ENCODE results near the gene TRMT1. TPM values are rescaled to one million over a fixed set of nuclear protein-coding genes. Genes with fewer than 3 reads are reported as not detected.
"Not testable (repeated sequence)": the region's sequence is repeated elsewhere in the genome, so short reads cannot be mapped to it uniquely, and the experiment has no call there.

The TRMT1 gene
- polyA plus RNA-seq (ENCODE audit: insufficient read length): 42.0 TPM
- long read RNA-seq, donor 1, partial matches to known transcripts: 0 of 5 reads
- long read RNA-seq, donor 1, other reads (novel, unspliced or antisense): 0 of 5 reads
- long read RNA-seq, donor 2, partial matches to known transcripts: 0 of 3 reads
- long read RNA-seq, donor 2, other reads (novel, unspliced or antisense): 0 of 3 reads
- long read RNA-seq, donor 3, partial matches to known transcripts: 8 of 9 reads
- long read RNA-seq, donor 3, other reads (novel, unspliced or antisense): 0 of 9 reads
- long read RNA-seq, donor 4: 0 reads
- long read RNA-seq, donor 5, partial matches to known transcripts: 12 of 18 reads
- long read RNA-seq, donor 5, other reads (novel, unspliced or antisense): 5 of 18 reads
- long read RNA-seq, donor 6, partial matches to known transcripts: 87 of 93 reads
- long read RNA-seq, donor 6, other reads (novel, unspliced or antisense): 0 of 93 reads
- long read RNA-seq, donor 7, transcript TRMT1-202 (17 exons, 2,142 nt): major isoform, 6 of 28 reads
- long read RNA-seq, donor 7, partial matches to known transcripts: 6 of 28 reads
- long read RNA-seq, donor 7, other reads (novel, unspliced or antisense): 12 of 28 reads
- long read RNA-seq, donor 8: 0 reads

DNA sequence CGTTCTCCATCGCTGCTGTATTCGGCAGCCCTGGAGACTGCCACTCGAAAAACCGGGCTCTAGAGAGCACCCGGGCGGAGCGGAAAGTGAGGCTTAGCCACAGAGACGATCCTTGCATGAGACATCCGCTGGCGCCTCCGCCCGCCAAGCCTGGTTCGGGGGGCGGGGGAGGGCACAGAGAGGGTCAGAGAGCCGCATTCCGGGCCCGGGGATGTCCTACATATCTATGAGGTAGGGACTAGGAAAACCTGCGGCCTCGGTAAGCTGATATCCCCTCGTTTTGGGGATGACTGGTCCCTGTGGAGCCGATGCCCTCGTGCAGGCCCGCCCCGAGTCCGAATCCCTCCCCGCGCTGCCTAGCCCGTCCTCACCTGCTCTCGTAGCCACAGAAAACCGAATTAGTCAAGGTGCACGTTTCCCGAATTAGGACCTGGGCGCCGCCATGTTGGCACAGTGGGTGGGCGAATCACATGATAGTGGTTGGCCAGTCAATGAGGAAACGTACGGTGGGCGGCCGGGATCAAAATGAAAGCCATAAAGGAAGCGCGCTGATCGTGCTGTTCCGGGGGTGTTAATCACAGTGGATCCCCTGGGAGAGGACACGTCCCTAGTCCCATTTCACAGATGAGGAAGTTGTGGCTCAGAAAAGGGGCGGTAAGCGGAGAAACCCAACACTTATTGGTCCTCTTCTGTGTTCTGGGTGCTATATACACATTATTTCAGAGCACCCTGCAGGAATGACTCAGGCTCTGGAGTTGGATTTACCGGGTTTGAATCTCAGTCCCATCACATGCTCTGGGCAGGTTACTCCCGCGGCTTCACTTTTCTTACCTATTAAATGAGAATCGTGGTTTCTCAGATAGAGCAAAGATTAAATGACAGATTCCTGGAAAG lies at the start of gene TRMT1:
TSS of gene TRMT1 (minus strand) at position 459 of the 894 bp plus-strand sequence. CDS start at position 118, 341 bp downstream.
- DNase-seq: peak; percentile 94

DNA sequence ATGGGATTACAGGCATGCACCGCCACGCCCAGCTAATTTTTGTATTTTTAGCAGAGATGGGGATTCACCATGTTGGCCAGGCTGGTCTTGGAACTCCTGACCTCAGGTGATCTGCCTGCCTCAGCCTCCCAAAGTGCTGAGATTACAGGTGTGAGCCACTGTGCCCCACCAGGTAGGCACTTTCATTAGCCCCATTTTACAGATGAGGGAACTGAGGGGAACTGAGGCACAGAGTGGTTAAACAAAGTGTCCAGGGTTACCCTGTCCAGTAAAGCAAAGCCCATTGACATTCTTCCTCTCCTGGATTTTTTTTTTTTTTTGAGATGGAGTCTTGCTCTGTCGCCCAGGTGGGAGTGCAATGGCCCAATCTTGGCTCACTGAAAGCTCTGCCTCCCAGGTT lies 49.6 kb upstream of the TRMT1 start:
- not testable (repeated sequence) for DNase-seq

- no peak for DNase-seq
Measured at GRCh38 chr19:13165162-13165997, 48.8 kb upstream of the TRMT1 start.

DNA sequence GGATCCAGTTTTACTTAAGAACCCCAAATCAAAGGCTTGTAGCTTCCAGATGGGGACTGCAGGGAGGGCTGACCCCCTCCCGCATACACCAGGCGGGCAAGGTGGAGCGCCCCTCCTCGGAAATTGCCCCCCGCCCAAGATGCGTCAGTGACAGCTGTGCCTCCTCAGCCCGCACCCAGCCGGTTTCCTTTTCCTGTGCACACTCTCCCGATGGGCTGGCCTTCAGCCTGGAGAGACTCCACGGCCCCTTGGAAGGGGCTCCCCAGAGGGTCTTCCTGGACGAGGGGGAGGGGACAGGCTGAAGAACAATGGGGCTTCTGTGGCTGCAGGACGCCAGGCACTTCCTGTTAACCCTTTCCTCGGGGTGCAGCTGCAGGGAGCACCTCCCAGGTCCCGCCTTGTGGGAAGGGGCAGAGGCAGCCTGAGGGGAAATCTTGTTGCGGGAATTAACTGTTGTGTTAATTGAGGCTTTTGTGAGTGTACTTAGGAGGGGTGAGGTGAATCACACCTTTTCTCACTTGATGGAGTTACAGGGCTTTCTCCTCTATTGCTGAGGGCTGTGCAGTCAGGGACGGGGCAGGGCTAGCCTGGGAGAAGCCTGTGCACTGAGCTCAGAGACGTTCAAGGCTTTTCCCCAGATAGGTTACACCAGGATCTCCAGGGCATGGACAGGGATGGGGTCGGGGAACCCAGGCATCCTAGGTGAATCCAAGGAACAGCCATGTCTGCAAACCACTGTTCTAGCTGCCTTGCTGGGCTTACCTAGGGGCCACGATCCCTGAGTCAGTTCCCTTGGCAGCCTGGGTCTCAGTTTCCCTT lies 48.0 kb upstream of the TRMT1 start:
- DNase-seq: peak; percentile 88

- DNase-seq: peak; percentile 82
Measured at GRCh38 chr19:13163609-13164342, 47.2 kb upstream of the TRMT1 start.

DNA sequence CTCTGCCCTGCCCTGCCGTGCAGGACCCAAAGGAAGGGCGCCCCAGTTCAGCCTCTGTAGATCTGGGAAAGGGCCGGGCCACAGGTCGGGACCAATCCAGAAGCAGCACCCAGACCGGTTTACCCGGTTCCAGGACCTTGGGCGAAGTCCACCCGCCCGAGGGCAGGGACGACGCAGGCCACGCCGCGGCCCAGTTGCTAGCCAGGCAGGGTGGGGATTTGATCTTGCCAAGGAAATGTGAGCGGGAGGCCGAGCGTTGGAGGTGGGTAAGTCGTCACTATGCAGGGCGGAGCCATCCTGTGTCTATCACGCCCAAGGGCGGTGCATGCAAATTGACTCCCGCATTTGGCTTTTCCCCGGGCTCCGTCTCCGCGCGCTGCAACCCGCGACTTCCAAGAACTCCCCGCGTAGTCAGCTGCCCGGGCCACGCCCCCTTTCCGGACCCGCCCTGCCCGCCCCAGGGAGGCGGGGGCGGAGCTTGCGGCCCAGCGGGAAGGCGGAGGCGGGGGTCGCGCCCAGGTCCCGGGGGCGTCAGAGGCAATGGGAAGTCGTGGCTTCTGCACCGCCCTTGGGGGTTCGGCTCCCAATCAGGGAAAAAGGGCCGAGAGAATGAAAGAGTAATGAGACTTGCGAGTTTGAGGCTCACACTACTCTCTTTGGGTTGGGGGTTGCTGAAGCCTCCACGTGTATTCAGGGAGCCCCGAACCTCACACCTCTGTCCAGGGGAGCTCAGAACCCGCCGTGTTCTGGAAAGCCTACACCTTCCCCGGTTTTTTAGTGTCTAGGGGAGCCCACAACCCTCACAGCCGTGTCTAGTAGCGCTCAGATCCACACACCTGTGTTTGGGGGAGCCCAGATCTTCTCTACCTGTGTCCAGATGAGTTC lies 46.4 kb upstream of the TRMT1 start:
- DNase-seq: peak; percentile 97

GRCh38 chr19:13160557-13160956 lies 44.0 kb upstream of the TRMT1 start:
- DNase-seq: no peak

DNA sequence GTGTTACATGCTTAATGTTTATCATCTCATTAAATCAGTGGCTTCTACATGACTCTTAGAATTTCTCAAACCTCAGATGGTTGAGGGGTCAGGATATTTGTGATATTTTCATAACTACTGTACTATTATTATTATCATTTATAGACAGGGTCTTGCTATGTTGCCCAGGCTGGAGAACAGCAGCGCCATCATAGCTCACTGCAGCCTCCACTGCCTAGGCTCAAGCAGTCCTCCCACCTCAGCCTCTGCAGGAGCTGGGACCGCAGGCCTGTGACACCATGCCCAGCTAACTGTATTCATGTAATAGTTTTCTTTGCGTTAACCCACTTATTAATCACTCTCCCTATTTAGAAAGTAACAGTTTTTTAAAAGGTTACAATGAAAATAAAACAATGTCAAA lies 43.2 kb upstream of the TRMT1 start:
- DNase-seq: no peak

- peak; percentile 64 for DNase-seq
Measured at GRCh38 chr19:13155472-13156359, 39.2 kb upstream of the TRMT1 start.

GRCh38 chr19:13154911-13155471 lies 38.5 kb upstream of the TRMT1 start:
- DNase-seq: peak; percentile 86

DNA sequence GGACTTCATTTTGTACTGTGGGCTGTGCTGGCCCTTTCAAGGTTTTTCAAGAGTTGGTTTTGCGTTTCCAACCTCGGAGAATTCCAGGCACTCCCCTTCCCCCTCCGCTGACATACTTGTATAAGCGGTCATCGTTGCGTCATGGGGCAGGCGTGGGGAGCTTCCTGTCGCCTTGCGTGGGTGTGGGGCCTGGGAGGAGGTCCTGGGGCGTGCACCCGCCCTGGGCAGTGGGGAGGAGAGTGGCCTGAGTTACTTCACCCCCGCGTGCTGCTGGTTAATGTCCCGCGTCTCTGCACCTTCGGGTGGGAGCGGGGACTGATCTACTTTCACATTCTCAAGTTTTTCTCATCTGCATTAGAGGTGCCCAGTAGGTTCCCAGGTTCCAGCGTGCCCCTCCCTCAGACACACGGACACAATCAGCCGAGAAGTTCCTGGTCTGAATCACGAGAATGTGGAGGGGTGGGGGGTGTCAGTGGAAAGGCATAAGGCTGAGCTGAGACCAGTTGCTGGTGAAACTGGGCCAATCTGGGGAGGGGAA lies 37.8 kb upstream of the TRMT1 start:
- DNase-seq: peak; percentile 84

- no peak for DNase-seq
Measured at GRCh38 chr19:13153569-13154240, 37.2 kb upstream of the TRMT1 start.

DNA sequence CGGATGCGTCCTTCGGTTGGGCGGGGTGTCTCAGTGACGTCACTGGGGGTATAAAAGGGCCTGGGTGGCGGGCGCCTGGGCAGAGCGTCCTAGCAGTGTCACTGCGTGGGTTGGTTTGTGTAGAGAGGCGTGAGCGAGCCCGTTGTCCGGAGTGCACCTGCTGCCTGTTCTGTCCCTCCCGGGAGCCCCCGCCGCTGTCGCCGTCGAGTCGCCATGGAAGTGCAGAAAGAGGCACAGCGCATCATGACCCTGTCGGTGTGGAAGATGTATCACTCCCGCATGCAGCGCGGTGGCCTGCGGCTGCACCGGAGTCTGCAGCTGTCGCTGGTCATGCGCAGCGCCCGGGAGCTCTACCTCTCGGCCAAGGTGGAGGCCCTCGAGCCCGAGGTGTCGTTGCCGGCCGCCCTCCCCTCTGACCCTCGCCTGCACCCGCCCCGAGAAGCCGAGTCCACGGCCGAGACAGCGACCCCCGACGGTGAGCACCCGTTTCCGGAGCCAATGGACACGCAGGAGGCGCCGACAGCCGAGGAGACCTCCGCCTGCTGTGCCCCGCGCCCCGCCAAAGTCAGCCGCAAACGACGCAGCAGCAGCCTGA lies 36.5 kb upstream of the TRMT1 start:
- DNase-seq: peak; percentile 98

DNA sequence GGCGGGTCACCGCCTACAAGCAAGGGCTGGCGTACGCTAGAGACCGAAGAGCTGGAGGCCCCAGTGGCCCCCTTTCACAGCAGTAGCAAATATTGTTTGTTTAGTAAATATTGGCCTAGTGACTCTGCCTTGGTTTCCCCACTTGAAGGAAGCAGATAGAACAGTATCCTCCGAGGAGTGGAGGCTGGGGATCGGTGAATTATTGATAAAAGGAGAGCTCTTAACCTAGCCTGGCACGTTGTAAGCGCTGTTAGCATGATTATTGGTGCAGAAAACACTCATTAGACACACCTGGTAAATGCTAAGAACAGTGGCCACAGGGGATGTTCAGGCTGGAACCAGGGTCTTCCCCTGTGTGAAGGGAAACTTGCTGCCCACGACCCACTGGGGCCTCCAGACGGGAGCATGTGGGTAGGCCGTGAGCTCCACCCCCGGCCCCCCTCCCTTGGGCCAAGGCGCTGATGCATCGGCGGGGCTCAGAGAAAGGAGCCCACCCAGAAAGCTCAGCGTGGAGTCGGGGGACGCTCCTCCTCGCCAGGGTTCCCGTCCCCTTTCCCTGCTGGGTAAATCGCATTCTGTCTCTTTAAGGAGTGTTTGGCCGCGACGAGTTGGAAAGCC lies 35.9 kb upstream of the TRMT1 start:
- DNase-seq: no peak

GRCh38 chr19:13151605-13152355 lies 35.2 kb upstream of the TRMT1 start:
- peak; percentile 98 for DNase-seq

Measured in left kidney (tissue), 8 donors.